GM21447 (cell line): Measurements from ENCODE around the gene MS4A6E.
A peak's percentile ranks its signal among the peaks of the same experiment; 100 is the strongest.

Experiments
- ATAC-seq: cut with Tn5 transposase; IDR thresholded peaks from one replicate; pipeline ENCODE4 v1.9.1; 2021; ENCODE audit not compliant: unreplicated experiment

The MS4A6E gene

DNA sequence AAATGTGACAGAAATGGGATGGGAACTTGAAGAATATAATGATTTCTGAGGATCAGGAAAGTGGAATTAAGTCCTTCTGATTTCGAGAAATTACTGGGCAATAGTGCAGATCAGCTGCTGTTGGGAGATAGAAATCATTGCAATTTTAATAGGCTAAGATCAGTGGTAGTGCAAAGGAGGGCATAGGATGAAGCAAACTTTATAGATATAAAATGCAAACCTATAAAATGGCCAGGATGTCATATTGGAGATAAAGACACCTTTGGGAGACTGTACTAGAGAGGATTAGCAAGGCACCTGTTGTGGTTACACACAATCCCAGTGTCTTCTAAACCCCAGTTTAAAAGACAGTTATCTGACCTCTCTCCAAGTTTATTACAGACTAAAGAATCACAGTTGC lies 44.8 kb downstream of the MS4A6E start:
- ATAC-seq: no peak

DNA sequence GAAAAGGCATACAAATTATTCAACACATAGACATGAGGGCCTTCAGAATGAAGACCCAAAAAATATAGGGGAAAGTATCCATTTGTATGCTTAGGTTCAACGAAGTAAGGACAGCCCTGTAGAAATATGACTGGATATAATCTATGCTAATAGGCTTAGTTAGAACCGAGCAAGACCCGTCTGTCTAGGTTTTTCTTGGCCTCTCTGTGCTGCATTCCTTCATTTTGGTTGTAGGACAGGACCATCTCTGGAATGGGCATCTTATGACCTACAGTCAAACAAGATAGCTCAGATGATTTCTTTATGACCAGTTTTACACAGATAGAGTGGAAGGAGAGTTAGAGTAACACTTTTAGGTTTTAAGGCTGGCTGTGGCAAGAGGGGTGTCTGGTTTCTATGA lies 45.7 kb downstream of the MS4A6E start:
- no peak for ATAC-seq

DNA sequence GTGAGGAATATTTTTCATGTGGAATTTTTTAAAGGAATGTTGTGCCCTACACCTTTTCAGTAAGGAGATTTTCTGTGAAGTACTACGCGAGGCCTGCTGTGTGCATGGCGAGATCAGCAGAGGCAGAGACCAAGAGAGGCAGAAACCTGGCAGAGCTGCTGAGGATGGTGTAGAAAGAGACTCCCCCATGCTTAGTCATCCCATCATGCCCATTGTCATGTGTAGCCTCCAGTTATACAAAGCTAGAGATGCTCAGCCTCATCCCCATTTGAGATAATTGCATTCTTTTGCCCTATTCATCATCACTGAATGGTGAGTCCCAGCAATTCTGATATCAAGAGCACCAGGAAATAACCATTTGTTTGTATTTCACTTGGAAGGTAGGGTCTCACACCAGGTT lies 48.3 kb downstream of the MS4A6E start:
- ATAC-seq: no peak

DNA sequence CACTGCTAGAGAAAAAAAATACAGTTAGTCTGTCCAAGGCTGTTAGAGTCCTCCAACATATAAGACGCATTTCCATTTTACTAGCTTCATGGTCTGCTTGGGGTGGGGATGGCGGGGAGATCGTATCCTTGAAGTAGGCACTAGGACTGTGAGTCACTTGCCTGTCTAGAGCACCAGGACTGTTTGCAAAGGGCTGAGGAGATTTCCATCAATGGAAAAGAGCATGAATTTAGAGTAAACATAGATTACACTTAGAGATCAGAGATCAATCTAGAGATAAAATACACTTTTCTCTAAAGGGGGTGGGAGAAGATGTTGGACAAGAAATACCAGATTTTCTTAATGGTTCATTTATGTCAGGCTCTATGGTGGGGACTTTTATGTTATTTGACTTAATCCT lies 49.5 kb downstream of the MS4A6E start:
- ATAC-seq: no peak

DNA sequence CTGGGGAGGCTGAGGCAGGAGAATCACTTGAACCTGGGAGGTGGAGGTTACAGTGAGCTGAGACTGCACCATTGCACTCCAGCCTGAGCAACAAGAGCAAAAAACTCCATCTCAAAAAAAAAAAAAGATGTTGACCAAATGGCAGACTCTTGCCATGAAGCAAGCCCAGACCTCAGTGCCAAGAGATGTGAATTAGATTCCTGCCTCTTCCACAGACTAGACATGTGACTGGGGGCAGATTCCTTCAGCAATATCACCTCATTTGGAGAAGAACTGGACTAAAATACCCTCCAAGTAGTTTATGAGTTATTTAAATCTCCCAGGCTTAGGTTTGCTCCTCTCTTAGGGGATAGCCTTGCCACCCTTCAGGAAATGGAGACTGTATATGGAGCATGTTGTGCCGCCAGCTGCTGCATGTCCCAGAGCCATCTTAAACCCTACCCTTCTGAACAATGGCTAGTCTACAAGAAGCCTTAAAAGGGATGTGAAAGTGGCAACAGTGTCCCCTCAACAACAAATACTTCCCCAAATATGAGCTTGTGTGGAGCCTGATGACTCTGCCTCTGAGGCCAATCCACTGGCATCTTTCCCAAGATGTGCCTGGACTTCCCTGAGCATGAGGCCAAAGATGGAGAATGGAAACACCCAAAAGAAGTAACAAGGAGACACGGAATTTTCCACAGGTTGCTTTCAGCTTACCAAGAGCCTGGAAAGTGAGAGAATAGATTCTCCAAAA lies 50.5 kb downstream of the MS4A6E start:
- peak; percentile 71 for ATAC-seq

DNA sequence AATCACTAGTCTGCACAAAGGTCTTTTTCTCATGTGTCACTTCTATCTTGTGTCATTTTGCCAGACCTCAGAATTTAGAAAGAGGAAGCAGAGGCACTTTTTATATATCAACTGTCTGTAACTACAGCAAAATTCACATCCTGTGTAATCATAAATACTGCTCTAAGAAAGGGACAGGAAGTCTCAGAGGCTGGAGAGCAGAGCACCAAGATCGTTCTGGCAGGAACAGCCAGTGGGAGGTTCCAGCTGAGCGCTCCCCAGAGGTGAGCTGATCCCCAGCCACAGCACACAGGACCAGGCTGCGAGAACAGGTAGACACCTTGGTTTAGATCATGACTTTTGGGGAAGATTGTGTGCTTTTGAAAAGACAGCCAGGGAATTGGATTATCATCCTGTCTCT lies 51.3 kb downstream of the MS4A6E start, which contains the start of gene MS4A7:
Gene MS4A7 (plus strand): TSS at position 179 of the 400 bp plus-strand sequence. CDS start 4,610 bp downstream, outside the sequence.
- peak; percentile 92 for ATAC-seq

DNA sequence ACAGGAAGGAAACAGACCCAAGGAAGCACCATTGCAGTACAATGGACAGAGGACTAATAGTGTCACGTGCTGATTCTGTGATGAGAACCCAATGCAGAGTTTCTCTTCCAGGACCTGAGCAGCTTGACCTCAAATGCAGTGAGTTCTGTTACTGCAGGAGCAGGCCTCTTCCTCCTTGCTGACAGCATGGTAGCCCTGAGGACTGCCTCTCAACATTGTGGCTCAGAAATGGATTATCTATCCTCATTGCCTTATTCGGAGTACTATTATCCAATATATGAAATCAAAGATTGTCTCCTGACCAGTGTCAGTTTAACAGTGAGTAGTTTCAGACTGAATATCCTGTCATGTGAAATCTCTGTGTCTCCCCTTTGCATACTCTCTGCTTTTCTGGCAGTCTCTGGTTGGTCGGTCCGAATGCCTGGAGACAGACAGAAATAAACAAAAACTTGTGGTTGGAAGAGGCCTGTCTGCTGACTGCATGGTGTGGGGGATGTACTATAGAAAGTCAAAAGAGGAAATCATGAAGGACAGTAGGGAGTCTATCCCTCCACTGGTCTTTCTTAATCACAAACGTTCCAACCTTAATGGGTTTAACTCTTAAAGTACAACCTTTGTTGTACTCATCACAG lies 62.3 kb downstream of the MS4A6E start:
- peak; percentile 95 for ATAC-seq

DNA sequence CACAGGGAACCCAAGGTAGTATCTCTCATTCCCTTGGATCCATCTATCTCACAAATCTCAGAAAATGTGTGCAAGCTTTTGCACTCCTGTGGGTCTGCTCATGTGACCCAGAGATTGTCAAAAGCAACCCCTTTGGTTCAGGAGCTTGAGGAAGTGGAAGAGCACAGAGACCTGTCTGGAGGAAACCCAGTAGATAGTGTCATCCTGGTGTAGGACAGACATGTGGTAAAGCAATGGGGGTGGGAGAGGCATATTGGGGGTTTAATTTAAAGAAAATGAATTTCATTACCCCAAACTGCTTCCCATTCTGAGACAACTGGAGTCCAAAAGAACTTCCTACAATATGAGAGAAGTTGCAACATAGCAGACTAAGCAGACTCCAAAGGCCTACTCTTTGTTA lies 63.4 kb downstream of the MS4A6E start:
- ATAC-seq: no peak
